DOHH2 (cell line): ENCODE measurements around the gene CREB3L2.

Experiments
- CTCF ChIP-seq: fragments of 200-600 bp; sonication (generic); IDR thresholded peaks from one replicate; pipeline ENCODE4 v1.5.1; 2014; ENCODE audit warnings: antibody characterized with exemption, mild to moderate bottlenecking, low read depth, low read length; ENCODE audit not compliant: poor library complexity, severe bottlenecking
- EZH2phosphoT487 ChIP-seq: fragments of 200-600 bp; sonication (generic); IDR thresholded peaks from 2 replicates; pipeline ENCODE4 v1.6.1; 2017; ENCODE audit warnings: borderline replicate concordance, mild to moderate bottlenecking, antibody characterized with exemption, low read length, moderate library complexity, mixed read lengths

- TF ChIP-seq CTCF (no peak), EZH2phosphoT487 (no peak)
Observed at GRCh38 chr7:137989590-137989989, 12.3 kb downstream of the CREB3L2 start.
